CD4-positive, alpha-beta T cell treated with Interleukin-12 subunit alpha and Interleukin-12 subunit beta, for 1 hour (primary cell): ENCODE data around the gene PLD1.
"Not testable (repeated sequence)": the region's sequence is repeated elsewhere in the genome, so short reads cannot be mapped to it uniquely, and the experiment has no call there.

Source experiments
- DNase-seq: peaks from one replicate; pipeline ENCODE4 v3.0.0-alpha.2; 2020

The PLD1 gene

DNA sequence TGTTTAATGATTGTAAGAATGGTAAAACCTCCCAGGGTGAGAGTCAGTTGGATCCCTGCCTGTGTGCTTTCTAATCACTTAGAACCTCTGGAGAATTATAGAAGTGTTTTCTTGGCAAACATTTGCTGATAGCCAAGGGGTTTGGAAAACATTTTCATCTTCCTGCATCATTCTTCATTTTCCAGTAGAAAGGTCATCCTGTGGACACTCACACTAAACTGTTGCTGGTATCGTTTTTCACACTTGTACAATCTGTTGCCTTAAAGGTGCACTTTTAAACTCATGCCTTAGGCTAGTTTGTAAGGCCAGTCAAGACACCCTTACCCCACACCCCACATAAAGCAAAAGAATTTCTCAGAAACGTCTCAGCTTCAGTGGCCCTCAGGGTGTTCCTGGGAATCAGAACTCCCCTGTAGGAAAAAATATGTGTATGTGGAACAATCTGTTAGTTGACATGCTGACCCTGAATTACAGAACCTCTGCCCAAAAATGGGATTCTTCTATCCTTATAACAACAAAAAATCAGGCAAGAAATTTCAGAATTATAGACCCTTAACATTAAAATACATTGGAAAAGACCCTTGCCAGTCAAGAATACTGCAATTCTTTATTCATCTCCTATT, 5.8 kb upstream of the PLD1 start:
- no peak for DNase-seq

- not testable (repeated sequence) for DNase-seq
These were observed 4.4 kb upstream of the PLD1 start for GRCh38 chr3:171814662-171815061.

DNA sequence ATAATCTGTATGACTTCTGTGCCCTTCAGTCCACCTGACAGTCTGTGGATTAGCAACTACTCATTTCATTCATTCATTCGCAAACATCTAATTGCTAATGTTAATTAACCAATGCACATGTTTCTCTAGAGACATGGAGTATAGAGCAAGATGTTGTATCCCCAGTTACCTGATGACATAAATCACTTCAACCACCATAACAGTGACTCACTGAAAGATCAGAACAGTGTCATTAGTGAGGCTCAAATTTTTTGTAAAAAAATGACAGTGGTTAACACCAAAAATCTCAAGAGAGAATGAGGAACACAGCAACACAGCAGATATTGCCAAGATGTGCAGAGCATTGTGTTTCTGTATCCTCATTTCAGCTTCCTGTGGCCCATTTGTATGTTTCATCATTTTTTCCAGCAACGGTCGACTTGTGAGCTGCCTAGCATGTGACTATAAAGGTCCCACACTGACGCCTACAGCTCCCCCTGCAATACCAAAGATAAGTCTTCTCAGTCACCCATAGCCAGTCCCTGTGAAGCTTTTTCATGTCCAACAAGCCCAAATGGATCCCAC, 3.7 kb upstream of the PLD1 start:
- no peak for DNase-seq

DNA sequence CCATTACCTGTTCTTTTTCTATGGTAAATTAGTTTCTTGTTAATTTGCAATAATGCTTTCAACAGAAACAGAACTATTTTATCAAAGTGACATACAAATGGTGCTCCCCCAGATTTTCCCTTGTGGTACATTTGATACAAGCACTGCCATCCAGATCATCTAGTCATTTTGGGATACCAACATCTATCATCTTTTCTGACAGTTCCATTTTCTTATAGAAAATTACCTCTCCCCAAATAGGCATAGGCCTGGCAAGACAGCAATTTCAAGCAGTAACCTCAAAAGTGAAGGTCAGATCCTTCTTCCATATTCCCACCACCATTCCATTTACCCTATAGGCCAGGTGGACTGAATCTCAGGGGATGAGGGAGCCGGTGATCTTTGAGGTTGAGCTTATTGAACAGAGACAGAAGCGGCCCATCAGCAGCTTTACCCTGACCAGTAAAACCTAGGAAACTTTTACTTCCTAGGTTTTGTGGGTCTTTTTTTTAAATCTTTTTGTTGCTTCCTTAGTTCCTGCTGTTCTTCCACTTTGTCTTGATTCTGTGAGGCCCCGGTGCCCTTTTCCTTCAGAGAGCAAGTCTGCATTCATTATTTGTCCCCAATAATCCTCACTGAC, 3.1 kb upstream of the PLD1 start:
- DNase-seq: no peak

- DNase-seq: no peak
These were observed 2.5 kb upstream of the PLD1 start for GRCh38 chr3:171812811-171813210.

DNA sequence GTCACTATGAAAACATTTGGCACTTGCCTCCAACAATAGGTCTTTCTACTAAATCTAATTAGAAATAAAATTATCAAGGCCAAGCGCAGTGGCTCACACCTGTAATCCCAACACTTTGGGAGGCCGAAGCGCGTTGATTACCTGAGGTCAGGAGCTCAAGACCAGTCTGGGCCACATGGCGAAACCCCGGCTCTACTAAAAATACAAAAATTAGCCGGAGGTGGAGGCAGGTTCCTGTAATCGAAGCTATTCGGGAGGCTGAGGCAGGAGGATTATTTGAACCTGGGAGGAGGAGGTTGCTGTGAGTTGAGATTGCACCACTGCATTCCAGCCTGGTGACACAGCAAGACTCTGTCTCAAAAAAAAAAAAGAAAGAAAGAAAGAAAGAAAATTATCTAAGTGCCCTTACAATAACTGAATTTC, 1.6 kb upstream of the PLD1 start:
- DNase-seq: no peak

DNA sequence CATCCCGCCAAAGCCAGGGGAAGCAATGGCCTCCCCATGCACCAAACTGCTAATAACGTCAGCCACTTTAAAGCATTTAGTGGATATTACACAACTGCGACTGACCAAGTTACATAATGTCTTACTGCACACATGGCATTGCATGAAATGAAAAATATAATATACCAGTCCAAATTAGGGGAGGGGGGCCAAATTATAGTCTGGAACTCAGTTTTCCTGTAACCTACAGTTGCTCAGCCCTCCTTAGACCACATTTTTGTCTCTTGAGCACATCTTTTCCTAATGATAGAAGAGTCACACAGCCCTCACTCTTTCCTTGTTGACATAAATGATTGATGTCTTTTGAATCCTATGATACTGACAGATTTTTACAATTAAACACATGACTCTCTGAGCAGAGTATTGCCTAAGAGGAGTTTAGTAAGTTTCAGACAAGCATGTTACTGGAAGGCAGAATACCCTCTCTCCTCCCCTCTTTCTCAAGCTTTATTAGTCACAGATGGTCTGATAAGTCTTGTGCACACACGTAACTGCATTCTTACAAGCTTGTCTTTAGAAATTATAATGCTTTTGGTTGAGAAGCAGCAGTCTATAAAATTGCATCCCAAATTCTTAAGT, 1.1 kb upstream of the PLD1 start:
- DNase-seq: no peak

DNA sequence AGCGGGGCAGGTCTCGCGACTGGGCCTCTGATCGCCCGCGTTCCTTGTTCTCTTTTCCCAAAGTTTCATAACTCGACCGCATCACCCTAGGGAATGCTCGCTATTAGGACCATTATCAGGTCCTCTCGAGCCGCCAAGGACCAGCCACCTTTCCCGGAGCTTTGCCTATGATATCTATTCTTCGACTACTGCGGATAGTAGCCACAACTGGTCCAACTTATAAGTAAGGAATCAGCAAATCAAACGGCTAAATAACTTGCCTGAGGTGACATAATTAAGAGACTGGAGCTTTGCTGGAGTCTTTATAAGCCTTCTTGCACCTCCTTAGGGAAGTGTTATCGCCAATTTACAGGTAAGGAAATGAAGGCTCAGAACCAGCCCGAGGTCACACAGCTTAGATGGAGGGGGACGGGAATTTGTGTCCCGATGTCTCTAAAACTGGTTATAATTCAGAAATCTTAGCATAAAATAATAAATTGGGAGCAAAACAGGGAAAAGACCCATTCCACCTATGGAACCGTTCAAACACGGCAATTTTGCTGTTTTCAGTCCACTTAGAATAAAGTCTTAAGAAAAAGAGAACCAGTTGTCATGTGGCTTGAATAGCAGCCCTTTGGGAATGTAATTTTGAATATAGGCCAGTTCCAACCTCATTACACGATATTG, 479 bp upstream of the PLD1 start:
- no peak for DNase-seq

DNA sequence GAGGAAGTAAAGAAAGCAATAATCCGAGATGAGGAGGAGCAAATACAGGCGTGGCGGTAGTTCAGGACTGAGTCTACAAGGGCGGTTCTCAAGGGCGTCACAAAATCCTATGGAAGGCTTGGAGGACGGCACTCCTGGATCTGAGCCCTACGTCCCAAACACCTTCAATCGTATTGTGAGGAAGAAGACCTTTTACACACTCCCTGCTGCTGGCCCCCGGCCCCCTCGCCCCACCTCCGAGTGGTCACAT, 747 bp downstream of the PLD1 start:
- no peak for DNase-seq

- no peak for DNase-seq
These were observed 2.5 kb downstream of the PLD1 start for GRCh38 chr3:171807806-171808205.

GRCh38 chr3:171807129-171807675, 3.1 kb downstream of the PLD1 start:
- DNase-seq: no peak

GRCh38 chr3:171806200-171807128, 3.8 kb downstream of the PLD1 start:
- no peak for DNase-seq

DNA sequence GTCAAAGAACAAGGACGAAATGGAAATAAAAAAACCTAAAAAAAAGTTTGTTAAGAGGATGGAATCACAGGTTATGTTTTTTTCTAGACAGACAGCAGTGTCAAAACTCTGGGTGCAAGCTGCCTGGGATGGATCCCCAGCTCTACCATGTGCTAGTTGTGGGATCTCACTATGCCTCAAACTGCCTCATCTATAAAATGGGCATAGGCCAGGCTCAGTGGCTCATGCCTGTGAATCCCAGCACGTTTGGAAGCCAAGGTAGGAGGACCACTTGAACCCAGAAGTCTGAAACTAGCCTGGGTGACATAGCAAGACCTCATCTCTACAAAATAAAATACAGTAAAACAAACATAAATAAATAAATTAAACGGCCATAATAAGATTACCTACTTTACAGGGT, 4.6 kb downstream of the PLD1 start:
- DNase-seq: no peak

DNA sequence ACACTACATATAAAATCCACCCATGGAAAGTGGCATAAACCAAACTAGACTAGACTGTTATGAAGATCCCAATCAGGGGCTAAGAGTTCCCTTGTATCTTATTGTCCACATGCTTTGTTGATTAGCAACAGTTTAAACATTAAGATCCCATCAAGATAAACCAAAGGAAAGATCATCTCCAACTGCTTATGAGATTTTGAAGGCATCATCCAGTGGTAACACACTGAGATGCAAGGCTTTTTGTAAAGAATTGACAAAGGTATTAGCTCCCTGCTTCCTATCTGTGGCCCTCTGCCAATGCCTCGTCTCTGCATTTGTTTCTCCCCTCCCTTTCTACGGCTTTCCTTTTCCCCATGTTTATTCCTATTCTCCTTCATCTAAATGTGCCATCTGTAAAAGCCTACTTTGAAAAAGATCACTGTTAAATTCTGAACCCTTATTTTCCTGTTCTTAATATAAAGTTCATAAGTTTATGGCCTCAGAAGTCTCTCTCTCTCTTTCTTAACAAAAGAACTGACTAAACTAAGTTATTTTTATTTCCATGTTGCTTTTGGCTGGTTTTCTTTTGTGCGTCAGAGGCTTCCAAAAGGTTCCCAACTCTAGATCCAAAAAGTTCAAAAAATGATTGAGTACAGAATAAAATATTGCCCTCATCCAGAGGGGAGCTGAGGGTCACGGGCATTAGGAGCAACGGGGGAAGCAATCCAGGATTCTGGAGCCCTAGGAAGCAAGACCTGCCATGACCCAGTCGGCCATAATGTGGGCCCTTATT, 5.5 kb downstream of the PLD1 start:
- DNase-seq: no peak

GRCh38 chr3:171803044-171803443, 7.2 kb downstream of the PLD1 start:
- no peak for DNase-seq

DNA sequence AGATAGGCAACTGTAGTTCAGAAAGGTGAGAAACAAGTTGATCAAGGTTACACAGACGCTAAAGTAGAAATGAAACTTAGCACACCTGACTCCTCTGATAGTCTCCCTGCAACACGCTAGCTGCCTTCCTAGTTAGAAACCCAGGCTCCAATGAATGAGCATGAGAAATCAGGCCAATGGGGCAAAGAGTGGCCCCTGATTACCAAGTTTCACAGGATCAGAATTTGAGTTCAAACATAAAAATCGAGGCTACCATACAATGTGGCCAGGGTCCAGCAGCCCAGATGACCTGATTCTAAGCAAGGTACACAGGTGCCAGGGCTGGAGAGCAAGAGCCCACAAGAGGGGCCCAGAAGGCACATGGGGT, 7.7 kb downstream of the PLD1 start:
- DNase-seq: no peak

DNA sequence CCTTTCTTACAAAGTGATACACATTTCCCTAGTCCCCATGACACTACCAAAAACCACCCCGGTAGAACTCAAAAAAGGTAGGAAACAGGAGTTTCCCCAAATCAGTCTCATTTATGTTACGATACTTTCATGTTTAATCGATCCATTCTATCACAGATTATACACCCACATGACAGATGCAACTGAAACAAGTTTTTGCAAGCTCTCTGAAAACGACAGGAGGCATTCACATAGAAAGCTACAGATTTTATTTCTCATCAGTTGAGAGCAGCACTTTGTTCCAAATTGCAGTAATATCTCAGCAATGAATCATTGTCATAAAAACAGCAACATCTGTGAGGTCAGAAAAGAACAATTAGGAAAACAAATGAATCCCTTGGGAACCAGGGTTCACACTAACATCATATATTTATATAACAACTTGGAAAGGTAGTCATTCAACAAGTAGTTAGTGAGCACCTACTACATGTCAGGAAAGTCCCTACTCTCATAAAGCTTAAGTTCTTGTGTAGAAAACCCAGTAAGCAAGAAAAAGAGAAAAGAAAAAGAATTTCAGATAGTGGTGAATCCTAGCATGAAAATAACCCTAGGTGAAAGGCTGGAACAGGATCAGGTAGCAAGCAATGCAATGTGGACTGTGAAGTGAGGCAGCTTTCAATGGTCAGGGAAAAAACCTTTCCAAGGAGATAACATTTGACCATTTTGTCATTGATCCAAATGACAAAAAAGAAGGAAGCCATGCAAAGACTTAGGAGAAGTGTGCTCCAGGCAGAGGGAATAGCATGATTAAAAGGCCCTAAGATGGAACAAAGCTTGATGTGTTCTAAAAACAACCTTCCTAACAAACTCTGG, 8.3 kb downstream of the PLD1 start:
- DNase-seq: no peak

DNA sequence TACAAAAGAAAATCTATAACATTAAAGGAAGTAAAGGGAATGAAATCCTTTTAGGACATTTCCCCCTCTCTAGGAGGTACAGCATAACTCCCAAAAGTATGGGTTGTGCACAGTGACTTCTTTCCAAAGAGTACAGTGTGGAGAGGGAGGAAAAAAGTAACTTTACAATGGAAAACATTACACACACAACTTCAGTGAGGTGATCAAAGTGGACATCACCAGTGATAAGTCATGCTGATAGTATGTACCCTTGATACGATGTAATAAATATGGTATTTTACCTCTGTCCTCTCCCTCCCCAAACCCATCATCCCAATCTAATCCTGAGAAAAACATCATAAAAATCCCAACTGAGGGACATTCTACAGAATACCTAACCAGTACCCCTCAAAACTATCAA, 10.8 kb downstream of the PLD1 start:
- no peak for DNase-seq

GRCh38 chr3:171797873-171798272, 12.4 kb downstream of the PLD1 start:
- DNase-seq: no peak

DNA sequence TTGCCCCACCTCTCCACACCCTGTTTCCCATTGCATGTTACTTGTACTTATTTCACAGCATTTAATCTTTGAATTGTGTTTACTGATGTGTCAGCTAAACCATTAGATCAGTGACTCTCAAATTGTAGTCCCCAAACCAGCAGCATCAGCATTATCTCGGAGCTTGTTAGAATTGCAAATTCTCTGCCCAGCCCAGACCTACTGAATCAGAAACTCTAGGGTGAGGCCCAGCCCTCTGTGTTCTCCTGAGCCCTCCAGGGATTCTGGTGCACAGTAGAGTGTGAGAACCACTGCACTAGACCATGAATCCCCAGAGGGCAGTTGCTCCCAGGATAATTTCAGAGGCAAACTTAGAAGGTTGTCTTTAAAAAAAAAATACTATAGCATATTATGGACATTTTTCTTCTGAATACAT, 13.0 kb downstream of the PLD1 start:
- DNase-seq: no peak
